Measurements from ENCODE around the gene TMEM250.

The TMEM250 gene

GRCh38 chr9:136093995-136094881, 24.4 kb downstream of the TMEM250 start:
- DNase-seq (ENCODE audit: low read depth in 2 of 2) = no peak

- DNase-seq (ENCODE audit: low read depth in 2 of 2) = no peak
These were observed 25.2 kb downstream of the TMEM250 start for GRCh38 chr9:136093346-136093986.

- DNase-seq (ENCODE audit: low read depth in 2 of 2) = no peak
These were observed 25.9 kb downstream of the TMEM250 start for GRCh38 chr9:136092741-136093140.

- no peak for DNase-seq (ENCODE audit: low read depth in 2 of 2)
These were observed 26.4 kb downstream of the TMEM250 start for GRCh38 chr9:136092353-136092650.

- DNase-seq (ENCODE audit: low read depth in 2 of 2) = no peak
These were observed 26.9 kb downstream of the TMEM250 start for GRCh38 chr9:136091582-136092352.

GRCh38 chr9:136090768-136091581, 27.7 kb downstream of the TMEM250 start:
- no peak for DNase-seq (ENCODE audit: low read depth in 2 of 2)

GRCh38 chr9:136090056-136090735, 28.5 kb downstream of the TMEM250 start:
- DNase-seq (ENCODE audit: low read depth in 2 of 2) = no peak

GRCh38 chr9:136089697-136090045, 29.0 kb downstream of the TMEM250 start:
- no peak for DNase-seq (ENCODE audit: low read depth in 2 of 2)

- no peak for DNase-seq (ENCODE audit: low read depth in 2 of 2)
These were observed 29.6 kb downstream of the TMEM250 start for GRCh38 chr9:136088939-136089696.

GRCh38 chr9:136088481-136088938, 30.2 kb downstream of the TMEM250 start:
- no peak for DNase-seq (ENCODE audit: low read depth in 2 of 2)

GRCh38 chr9:136087741-136088480, 30.8 kb downstream of the TMEM250 start:
- DNase-seq (ENCODE audit: low read depth in 2 of 2) = no peak

GRCh38 chr9:136086951-136087740, 31.5 kb downstream of the TMEM250 start:
- no peak for DNase-seq (ENCODE audit: low read depth in 2 of 2)

- no peak for DNase-seq (ENCODE audit: low read depth in 2 of 2)
These were observed 32.3 kb downstream of the TMEM250 start for GRCh38 chr9:136086213-136086881.

- DNase-seq (ENCODE audit: low read depth in 2 of 2) = no peak
These were observed 32.9 kb downstream of the TMEM250 start for GRCh38 chr9:136085815-136086212.

GRCh38 chr9:136084063-136084944, 34.4 kb downstream of the TMEM250 start:
- DNase-seq (ENCODE audit: low read depth in 2 of 2) = no peak

GRCh38 chr9:136083558-136084062, 35.1 kb downstream of the TMEM250 start:
- DNase-seq (ENCODE audit: low read depth in 2 of 2) = no peak
